ENCODE results near the gene IQSEC1. TPM values are rescaled to one million over a fixed set of nuclear protein-coding genes. Genes with fewer than 3 reads are reported as not detected.

Gene IQSEC1
- total RNA-seq, 1 donor from 2014 or later = 29.5 TPM

DNA sequence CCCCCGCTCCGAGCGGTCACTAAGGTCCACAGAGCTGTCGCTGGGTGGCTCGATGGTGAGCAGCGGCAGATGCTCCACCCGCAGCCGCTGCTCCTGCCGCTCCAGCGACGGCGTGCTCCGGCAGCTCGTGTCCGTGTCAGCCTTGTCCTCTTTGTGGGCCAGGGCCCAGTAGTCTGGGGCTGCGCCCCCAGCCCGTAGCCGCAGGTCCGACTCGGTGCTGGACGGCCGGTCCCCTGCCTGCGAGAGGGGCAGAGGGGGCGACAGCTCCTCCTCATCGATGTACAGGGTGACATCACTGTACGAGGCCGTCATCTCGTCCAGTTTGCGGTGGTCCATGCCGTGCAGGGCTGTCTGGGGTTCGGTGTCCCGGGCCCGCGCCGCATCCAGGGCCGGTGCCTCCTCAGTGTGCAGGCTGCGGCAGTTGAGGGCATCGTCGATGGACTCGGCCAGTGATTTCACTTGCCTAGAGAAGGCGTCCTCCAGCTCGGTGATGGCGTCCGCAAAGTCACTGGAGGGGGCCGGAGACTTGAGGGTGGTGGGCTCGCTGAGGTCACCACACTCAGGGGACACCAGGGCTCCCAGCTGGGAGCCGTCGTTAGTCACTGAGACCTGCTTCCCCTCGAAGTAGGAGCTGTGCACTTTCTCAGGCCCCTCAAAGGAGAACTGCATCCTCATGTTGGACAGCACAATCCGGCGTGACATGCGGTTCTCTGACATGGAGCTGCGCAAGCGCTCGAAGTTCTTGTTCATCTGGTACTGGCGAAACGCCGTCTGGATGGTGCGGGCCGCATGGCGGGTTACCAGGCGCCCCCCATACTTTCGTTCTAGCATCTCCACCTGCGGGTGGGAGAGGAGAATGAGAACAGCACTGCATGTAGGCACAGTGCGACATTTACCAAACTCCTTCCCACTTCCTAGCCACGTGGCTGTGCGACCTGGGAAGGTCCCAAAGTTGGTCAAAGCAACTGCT is 137.1 kb downstream of the IQSEC1 start:
- H3K4me3 Mint-ChIP-seq (ENCODE audit: unreplicated experiment) = no peak overlapping the region
- Histone ChIP-seq H3K27me3 (ENCODE audit: insufficient read depth, low read length) (no peaks in the 10 kb centered on the region), H4K20me1 (ENCODE audit: insufficient read depth, low read length) (peaks cover 57% of the 10 kb centered on the region), H2AFZ (ENCODE audit: low read depth, low read length) (no peak overlapping the region), H3K79me2 (ENCODE audit: insufficient read depth, low read length) (peaks cover 15% of the 10 kb centered on the region), H3K27ac (ENCODE audit: low read depth, low read length) (no peak overlapping the region), H3K4me1 (ENCODE audit: insufficient read depth, low read length) (peaks cover 16% of the 10 kb centered on the region), H3K4me3 (ENCODE audit: insufficient read depth, low read depth, low read length) (no peak overlapping the region), H3K9me3 (ENCODE audit: insufficient read depth, low read depth, low read length) (no peaks in the 10 kb centered on the region), H3K4me2 (ENCODE audit: low read length) (no peak overlapping the region), H3K36me3 (ENCODE audit: insufficient read depth, low read length) (no peaks in the 10 kb centered on the region), H3K9ac (ENCODE audit: low read length) (no peak overlapping the region)
- H3K27ac Mint-ChIP-seq (ENCODE audit: unreplicated experiment) = no peak overlapping the region
- peaks cover 6% of the 10 kb centered on the region for H3K4me1 Mint-ChIP-seq (ENCODE audit: low read depth, unreplicated experiment)
- no peaks in the 10 kb centered on the region for H3K27me3 Mint-ChIP-seq (ENCODE audit: low read depth, unreplicated experiment)
- FAIRE-seq (no peak), DNase-seq (ENCODE audit: low read depth) (no peak)
- H3K9me3 Mint-ChIP-seq (ENCODE audit: unreplicated experiment) = no peaks in the 10 kb centered on the region
- H3K36me3 Mint-ChIP-seq (ENCODE audit: low read depth, unreplicated experiment) = peaks cover 23% of the 10 kb centered on the region
- TF ChIP-seq EZH2 (IDR thresholded peaks at IDR 0.05; ENCODE audit: insufficient read depth, low read length) = no peak
- TF ChIP-seq, protein P1, sequence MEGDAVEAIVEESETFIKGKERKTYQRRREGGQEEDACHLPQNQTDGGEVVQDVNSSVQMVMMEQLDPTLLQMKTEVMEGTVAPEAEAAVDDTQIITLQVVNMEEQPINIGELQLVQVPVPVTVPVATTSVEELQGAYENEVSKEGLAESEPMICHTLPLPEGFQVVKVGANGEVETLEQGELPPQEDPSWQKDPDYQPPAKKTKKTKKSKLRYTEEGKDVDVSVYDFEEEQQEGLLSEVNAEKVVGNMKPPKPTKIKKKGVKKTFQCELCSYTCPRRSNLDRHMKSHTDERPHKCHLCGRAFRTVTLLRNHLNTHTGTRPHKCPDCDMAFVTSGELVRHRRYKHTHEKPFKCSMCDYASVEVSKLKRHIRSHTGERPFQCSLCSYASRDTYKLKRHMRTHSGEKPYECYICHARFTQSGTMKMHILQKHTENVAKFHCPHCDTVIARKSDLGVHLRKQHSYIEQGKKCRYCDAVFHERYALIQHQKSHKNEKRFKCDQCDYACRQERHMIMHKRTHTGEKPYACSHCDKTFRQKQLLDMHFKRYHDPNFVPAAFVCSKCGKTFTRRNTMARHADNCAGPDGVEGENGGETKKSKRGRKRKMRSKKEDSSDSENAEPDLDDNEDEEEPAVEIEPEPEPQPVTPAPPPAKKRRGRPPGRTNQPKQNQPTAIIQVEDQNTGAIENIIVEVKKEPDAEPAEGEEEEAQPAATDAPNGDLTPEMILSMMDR (IDR thresholded peaks at IDR 0.05; ENCODE audit: insufficient read depth, low read depth, low read length) = no peak

DNA sequence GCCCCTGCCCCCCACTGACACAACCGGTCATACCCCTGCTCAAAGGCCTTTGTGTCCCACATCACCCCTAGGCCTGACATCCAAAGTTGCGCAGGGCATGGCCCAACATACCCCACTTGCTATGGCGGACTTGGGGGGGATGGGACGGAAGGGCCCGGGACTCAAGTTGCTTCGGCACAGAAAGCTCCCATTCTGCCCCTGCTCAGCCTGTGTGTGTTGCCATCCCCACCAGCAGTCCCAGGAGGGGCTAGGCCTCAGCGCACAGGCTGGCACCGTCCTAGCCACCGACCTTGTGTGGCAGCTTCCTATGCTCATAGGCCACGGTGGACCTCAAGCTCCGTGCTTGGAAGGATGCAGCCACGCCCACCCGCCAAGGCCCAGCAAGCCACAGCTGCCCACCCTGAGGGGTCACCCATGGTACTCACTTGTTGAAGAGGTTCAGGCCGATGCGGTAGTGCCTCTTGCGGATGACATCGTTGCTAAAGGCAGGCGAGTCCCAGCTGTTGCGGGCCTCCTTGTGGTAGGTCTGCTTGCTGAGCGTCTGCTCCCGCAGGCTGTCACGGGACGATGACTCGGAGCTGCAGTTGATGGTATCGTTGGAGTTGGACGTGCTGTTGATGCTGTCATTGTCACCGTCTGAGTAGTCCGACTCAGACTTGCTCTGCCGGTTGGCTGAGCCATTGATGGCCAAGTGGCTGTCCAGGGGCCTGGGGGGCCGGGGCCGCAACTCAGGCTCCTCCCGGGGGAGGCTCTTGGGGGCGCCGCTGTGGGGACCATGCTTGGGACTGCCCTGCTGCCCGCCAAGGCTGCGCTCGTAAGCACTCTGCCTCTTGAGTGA is 138.0 kb downstream of the IQSEC1 start:
- Histone ChIP-seq H3K4me3 (ENCODE audit: insufficient read depth, low read depth, low read length) (no peak overlapping the region), H3K4me1 (ENCODE audit: insufficient read depth, low read length) (peaks cover 16% of the 10 kb centered on the region), H4K20me1 (ENCODE audit: insufficient read depth, low read length) (peaks cover 60% of the 10 kb centered on the region), H3K36me3 (ENCODE audit: insufficient read depth, low read length) (no peaks in the 10 kb centered on the region), H3K27ac (ENCODE audit: low read depth, low read length) (no peak overlapping the region), H2AFZ (ENCODE audit: low read depth, low read length) (no peak overlapping the region), H3K27me3 (ENCODE audit: insufficient read depth, low read length) (no peaks in the 10 kb centered on the region), H3K9ac (ENCODE audit: low read length) (no peak overlapping the region), H3K9me3 (ENCODE audit: insufficient read depth, low read depth, low read length) (no peaks in the 10 kb centered on the region), H3K4me2 (ENCODE audit: low read length) (peak overlapping the region; percentile 57), H3K79me2 (ENCODE audit: insufficient read depth, low read length) (peaks cover 17% of the 10 kb centered on the region)
- TF ChIP-seq, protein P1 (IDR thresholded peaks at IDR 0.05; ENCODE audit: insufficient read depth, low read depth, low read length) = no peak
- TF ChIP-seq EZH2 (IDR thresholded peaks at IDR 0.05; ENCODE audit: insufficient read depth, low read length) = no peak
- Mint-ChIP-seq H3K4me1 (ENCODE audit: low read depth, unreplicated experiment) (peaks cover 6% of the 10 kb centered on the region), H3K27me3 (ENCODE audit: low read depth, unreplicated experiment) (no peaks in the 10 kb centered on the region), H3K4me3 (ENCODE audit: unreplicated experiment) (no peak overlapping the region), H3K36me3 (ENCODE audit: low read depth, unreplicated experiment) (peaks cover 23% of the 10 kb centered on the region), H3K27ac (ENCODE audit: unreplicated experiment) (no peak overlapping the region), H3K9me3 (ENCODE audit: unreplicated experiment) (no peaks in the 10 kb centered on the region)
- DNase-seq (ENCODE audit: low read depth) (no peak), FAIRE-seq (no peak)
